DMS153 treated with DMSO at 0.1 percent for 48 hours (cell line): Measurements from ENCODE around the gene ATG4B.

Source experiments
- DNase-seq: peaks from one replicate; lab custom pipeline; 2025; ENCODE audit not compliant: unreplicated experiment; lab: John Stamatoyannopoulos, UW

The ATG4B gene

DNA sequence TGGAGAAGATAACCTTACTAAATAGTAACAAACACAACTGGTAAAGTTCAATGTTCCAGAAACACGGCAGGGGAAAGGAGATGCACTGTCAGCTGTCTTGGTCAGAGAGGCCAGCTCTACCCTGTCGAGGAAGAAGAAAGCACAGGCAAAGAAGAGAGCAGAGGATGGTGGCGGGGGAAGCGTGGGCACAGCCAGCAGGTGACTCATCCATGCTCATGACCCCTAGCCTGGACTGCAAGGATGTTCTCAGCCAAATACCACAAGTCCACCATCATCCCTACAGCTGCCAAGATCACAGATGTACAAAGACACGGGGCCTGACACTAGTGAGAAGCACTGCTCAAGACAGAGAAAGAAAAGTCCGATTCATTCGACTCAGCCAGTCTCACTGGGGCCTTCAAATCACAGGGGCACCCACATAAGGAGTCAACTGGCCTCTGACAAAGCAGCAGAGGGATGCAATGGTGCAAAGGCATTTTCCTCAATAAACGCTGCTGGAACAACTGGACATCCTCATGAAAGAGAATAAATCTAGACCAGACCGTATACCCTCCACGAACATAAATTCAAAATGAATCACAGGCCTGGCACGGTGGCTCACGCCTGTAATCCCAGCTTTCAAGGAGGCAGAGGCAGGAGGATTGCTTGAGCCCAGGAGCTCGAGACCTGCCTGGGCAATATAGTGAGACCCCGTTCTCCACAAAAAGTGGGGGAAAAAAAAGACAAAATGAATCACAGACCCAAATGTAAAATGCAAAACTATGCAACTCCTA, 43.5 kb downstream of the ATG4B start:
- DNase-seq = no peak

DNA sequence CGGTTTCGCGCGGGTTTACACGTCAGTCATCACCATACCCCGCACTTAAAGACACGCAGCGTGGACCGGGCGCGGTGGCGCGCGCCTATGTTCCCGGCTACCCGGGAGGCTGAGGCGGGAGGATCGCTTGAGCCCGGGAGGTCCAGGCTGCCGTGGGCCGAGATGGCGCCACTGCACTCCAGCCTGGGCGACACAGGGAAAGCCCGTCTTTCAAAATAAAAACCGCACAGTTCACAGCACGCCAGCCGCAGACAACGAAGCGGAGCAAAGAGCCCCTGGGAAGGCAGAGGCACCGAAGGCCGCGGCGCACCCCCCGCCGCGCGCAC, 48.8 kb downstream of the ATG4B start:
- no peak for DNase-seq

DNA sequence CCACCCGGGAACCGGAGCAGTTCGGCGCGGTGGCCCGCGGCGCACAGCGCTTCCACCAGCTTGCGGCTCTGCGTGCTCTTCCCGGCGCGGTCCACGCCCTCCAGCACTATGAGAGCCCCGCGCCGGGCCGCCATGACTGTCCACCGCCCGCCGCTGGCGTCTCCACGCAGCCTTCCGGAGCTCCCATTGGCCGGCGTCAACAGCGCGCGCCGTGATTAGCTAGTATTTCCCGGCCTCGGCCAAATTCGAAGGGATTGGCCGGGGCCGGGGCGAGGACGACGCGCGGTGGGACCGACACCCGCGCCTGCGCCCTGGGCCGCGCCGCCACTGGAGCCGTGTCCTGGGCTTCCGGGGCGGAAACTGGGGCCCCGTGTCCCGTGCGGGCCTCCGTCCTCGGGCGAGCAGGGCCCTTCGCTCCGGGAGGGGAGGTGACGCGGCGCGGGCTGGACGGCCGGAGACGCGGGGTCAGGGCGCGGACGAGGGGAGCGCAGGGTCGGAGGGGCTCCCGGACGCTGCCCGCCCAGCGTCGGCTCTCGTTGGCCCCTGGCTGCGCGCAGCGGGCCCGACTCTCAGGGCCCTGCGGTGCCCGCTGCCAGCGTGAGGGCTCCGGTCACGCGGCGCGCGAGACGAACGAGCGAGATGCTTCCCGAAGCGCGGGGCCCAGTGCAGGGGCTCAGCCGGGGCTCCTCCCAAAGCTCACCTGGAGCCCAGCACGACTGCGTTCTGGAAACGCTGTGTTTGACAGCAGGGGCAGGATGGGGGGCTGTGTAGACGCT, 49.3 kb downstream of the ATG4B start, which contains the start of gene DTYMK:
Gene DTYMK, minus strand, starts transcription at position 166 of the 776 bp plus-strand sequence. Its CDS starts 32 bp downstream, at position 134.
- peak; percentile 92 for DNase-seq

DNA sequence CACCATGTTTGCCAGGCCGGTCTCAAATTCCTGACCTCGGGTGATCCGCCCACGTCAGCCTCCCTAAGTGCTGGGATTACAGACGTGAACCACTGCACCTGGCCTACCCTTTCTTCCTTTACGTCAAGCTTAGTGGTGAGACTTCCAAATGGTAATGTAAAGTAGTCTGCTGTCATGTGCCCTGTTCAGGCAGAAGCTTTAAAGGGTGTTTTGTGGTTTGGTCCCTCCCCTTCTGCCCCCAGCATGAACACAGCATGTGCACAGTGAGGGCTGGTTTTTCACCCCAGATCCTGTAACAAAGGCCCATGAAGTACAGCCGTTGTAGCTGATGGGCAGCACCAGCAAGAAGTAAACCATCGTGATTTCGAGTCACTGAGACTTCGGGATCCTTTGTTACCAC, 51.8 kb downstream of the ATG4B start:
- no peak for DNase-seq

DNA sequence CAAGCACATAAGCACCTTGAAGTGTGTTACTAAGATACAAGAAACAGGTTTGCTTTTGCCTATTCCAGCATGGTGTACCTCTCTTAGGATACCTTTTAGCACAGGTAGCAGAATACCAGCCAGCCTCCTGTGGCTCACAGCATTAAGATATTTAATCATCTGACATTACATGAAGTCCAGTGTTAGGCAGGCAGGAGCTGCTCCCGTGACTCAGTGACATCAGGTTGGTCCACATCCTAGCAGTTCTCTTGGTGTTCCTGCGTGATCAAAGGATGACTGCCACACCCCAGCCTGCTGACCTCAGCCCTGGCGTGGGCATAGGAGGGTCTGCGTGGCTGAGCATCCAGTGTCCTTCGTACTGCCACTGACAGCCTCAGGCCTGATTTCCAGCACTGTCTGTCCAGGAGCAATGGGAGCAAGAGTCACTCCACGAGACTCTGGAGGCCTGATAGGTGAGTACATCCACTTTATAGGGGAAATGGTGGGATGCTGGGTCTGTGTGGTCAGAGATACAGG, 52.8 kb downstream of the ATG4B start:
- no peak for DNase-seq

DNA sequence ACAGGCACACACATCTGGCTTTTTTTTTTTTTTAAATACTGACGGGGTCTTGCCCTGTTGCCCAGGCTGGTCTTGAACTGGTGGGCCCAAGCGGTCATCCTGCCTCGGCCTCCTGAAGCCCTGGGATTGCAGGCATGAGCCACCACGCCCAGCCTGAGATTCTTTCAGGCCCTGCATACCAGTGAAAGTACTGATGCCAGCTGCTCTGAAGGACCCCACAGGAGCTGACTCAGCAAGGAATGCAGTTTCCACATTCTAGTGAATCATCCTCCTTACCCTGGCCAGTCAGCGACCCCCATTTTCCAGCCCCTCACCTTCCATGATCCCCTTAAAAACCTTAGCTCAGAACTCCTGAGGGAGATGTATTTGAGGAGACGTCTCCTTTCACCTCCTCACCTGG, 55.0 kb downstream of the ATG4B start:
- no peak for DNase-seq

DNA sequence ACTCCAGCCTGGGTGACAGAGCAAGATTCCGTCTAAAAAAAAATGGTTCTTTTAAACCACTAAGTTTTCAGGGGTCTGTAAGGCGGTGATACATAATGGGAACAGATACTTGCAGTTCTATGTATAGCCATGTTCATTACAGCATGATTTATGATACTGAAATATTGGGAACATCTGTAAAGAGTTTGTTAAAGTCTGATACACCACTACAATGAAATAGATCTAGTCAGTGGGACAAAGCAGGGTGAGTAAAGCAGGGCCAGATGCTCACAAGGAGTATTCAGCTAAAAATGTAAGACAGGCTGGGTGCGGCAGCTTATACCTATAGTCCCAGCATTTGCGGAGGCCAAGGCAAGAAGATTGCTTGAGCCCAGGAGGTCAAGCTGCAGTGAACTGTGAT, 58.2 kb downstream of the ATG4B start:
- no peak for DNase-seq

DNA sequence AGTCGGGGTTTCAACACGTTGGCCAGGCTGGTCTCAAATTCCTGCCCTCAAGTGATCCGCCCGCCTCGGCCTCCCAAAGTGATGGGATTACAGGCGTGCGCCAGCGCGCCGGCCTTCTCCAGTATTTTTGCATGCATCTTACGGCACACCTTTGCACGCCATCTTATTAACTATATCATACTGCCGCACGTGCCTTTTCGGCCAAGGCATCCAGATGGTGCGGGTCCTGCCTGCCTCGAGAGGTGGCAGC, 63.6 kb downstream of the ATG4B start:
- no peak for DNase-seq

DNA sequence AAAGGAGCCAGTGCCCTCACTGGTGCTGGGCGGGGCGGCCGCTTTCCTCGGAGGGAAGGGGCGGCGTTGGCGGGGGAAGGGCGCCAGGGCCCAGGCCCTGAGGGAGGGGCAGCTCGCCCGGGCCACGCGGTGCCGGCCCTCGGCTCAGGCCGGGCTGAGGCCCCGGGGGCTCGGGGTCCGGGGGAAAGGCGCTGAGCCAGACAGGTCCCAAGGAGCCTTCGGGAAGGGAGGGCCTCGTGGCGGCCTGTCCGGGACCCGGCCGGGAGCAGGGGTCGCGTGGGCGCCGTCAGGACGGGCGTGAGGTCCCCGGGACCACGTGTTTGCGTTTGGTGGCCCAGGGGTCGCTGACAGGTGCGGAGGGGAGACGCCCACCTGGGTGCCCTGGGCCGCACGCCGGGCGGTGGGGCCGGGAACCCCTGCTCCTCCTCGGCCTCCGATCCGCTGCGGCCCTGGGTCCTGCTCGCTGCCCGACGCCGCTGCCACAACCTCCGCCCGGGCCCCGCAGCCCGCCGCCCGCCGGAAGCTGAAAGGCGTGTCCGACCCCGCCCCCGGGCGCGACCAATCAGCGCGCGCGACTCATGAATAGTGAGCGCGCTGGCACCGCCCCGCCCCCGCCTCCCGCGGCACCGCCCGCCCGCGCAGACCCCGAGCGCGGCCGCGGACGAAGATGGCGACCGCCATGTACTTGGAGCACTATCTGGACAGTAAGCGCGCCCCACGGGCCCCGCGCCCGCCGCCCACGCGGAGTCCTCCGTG, 64.1 kb downstream of the ATG4B start, which contains the start of gene ING5:
Gene ING5, plus strand, starts transcription at position 641 of the 756 bp plus-strand sequence. Its CDS starts 27 bp downstream, at position 668.
- peak; percentile 84 for DNase-seq

DNA sequence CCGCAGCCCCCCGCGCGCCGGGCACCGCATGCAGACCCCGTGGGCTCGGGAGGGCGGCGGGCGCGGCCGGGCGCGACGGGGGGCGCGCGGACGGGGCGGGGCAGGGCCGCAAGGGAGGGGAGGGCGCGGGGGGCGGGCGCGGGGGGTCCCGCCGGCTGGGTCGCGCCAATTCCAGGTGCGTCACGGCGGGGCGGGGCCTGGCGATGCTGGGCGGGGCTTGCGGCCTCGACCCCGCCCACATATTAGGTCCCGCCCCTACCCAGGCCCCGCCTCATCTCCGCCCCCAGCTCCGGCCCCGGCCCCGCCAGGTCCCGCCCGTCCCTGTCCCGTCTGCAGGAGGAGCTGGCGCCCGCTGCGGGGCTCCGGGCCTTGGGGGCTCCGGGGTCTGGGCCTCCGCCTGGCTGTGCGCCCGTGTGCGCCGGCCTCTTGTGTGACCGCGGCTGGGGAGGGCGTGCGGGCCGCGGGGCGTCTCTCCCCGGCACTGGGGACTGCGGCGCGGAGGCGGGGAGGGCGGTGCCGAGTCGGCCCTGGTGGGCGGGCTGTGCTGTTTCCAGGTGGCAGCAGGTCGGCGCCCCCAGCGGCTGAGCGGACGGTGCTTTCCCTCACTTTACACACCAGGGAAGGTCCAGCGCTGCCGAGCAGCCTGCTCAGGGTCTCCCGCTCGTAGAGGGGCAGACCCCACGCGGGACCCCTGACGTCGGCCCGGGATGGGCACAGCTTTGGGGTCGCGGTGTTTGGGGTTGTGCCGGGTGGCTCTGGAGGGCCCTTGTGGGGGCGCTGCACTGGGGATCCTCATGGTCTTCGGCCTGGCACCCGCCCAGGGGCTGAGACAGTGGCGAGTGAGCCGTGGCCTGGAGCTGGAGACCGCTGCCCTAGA, 64.9 kb downstream of the ATG4B start:
- peak; percentile 67 for DNase-seq

DNA sequence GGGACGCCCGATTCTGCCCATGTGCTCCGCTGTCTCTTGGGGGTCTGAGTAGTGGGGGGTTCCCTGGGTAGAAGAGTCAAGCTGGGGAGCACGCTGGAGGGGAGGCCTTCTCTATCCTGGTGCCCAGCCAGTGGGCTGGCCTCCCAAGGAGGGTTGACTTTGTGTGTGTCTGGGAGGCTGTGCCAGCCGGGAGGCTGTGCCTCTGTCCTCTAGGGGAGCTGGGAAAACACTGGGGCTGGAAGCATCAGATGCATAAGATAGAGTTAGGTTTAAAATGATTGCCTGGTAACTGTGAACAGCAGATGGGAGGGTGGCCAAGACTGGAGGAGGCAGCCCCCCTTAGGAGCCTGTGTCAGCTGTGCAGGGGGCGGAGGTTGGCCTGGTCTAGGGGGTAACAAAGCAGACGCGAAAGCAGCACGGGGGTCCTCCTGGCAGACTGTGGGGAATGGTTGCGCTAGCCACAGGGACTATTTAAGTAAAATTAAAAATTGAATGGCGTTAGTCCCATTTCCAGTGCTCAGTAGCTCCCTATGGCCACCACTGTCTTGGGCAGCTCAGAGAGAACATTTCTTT, 65.6 kb downstream of the ATG4B start:
- no peak for DNase-seq

DNA sequence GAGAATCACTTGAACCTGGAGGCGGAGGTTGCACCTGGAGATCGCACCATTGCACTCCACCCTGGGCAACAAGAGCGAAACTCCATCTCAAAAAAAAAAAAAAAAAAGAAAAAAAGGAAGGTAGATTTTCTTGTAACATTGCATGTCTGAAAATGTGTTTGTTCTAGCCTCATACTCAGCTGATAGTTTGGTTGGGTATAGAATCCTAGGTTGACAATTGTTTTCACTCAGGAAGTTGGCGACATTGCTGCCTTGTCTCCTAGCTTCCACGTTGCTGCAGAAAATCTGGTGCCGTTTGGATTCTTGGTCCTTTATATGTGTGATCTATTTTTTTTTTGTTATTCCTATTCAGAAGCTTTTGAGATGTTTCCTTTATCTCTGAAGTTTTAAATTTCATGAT, 69.0 kb downstream of the ATG4B start:
- no peak for DNase-seq

DNA sequence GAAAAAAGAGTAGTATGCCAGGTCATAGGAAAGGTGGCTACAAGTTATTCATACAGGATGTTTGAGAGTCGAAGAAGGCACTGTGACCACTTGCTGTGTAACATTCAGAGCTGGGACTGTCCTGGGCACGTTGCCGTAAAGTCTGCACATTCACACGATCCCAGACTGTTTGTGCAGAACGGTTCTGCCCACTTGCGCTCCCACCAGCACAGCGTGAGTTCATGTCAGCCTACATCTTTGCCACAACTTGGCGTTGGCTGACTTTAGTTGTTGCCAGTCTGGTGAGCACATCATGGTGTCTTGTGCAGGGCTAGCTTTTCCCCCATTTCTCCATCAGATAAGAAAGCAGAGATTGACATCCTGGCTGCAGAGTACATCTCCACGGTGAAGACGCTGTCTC, 71.4 kb downstream of the ATG4B start:
- DNase-seq = no peak

DNA sequence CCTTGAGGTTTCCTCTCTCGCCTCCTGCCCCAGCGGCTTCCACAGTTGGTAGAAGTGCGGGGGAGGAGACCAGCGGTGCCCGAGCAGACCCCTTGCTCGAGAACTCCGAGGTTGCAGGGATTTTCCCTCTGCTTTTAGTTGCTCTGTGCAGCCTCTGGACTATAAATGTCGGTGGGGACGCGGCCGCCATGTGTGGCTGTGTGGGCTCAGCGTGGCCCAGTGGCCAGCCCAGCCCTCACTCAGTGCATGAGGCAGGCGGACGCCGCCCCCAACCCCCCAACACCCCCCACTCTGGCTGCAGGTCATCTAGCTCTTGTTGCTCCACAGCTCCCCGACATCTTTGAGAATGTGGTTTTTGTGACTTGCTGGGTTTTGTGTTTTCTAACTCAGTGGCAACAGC, 81.6 kb downstream of the ATG4B start:
- no peak for DNase-seq

DNA sequence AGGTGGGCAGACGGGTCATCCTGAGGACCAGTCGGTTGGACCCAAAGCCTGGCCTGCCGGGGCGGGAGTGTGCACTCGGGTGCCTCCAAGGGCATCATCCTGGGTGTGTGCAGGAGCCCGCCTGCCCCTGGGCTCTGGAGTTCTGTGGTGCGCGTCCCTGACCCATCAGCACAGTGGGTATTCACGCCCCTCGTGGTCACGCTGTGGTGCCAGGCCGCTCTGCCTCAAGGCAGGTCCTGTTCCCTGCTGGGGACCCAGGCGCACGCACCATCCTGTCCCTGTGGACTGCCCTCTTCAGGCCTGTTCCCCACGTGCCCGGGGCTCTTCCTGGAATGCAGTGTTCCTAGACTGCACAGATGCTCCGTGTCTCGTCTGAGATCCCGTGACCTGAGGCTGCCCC, 82.6 kb downstream of the ATG4B start:
- DNase-seq = no peak

DNA sequence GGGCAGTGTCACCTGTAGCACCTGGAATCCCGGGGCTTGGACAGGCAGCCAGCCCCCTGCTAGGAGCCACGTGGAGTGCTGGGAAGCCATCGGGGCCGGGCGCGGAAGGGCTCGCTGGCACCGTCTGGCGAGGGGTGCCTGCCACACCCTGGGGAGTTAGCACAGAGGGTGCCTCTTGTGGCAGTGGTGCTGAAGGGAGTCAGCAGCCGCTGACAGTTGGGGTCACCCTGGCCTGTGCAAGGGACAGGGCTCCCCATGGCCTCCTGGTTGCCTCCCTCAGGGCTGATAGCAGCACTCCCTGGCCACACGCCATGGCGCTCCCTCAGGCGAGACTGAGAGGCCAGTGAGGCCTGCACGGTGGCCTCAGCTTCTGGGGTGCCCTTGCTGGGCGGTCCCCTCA, 83.1 kb downstream of the ATG4B start:
- DNase-seq = no peak

DNA sequence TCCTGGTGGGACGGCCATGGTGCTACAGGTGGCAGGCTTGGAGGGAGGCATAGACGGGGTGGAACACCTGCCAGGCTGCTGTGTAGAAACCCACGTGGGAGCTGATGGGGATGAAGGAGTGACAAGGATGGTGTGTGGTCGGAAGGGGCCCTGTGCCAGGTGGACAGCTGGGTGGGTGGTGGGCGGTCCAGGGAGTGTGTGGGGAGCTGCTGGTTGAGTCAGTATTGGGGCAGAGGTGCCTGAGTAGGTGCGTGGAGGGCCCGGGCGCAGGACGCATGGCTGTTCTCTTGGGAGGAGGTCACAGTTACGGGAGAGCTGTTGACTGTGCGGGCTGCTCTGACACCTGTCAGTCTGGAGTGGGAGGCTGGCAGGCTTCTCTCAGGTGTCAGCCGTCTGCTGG, 84.4 kb downstream of the ATG4B start:
- no peak for DNase-seq

DNA sequence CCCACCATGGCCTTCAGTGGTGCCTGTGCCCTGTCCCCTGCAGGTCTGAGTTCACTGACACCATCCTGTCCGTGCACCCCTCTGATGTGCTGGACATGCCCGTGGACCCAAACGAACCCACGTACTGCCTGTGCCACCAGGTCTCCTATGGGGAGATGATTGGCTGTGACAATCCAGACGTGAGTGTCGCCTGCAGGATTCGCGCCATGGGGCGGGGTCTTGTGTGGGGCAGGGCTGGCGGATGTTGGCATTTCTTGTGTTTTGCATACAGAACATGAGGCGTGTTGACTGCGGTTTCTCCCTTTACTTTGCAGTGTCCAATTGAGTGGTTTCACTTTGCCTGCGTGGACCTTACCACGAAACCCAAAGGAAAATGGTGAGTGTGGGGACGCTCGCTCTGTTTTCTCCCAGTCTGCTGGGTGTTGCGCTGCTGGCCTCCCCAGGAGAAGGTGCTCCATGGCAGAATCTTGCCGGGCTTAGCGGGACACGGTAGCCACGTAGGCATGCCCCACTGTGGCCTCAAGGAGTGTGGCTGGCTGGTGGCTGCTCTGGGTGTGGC, 85.5 kb downstream of the ATG4B start:
- DNase-seq = no peak
